RPMI7951 (cell line): ENCODE data around the gene SYCE3. TPM values are rescaled to one million over a fixed set of nuclear protein-coding genes. Genes with fewer than 3 reads are reported as not detected.

ENCODE experiments used
- DNase-seq: peaks from one replicate; pipeline ENCODE4 v3.0.0-alpha.2; 2012; ENCODE audit warnings: low read depth
- total RNA-seq: library from RNA; depleted of rRNA; stranded (reverse); fragments of >200 nt; shearing (Covaris generic); gene quantifications from 2 replicates; pipeline ENCODE4 v1.2.3, GENCODE V29; 2014; rRNA removed

Gene SYCE3
- total RNA-seq, 1 experiment from 2014 or later = not detected

- DNase-seq = no peak
Observed at GRCh38 chr22:50502096-50502495, 60.6 kb downstream of the SYCE3 start.

Other genes starting within 250 kb of the SYCE3 start
- gene DENND6B, start 235.9 kb downstream of the SYCE3 start, total RNA-seq = 0.68 and 2.2 TPM in 2 replicates
- gene PPP6R2, start 219.6 kb downstream of the SYCE3 start, total RNA-seq = 15.3 and 18.3 TPM in 2 replicates
- 21.5 and 34.1 TPM in 2 replicates for gene SBF1, start 87.9 kb downstream of the SYCE3 start, total RNA-seq
- gene ADM2, start 81.4 kb downstream of the SYCE3 start, total RNA-seq = 0.20 and 0.24 TPM in 2 replicates
- 0.12 TPM in 1 of 2 replicates, not detected in the other for gene MIOX, start 76.1 kb downstream of the SYCE3 start, total RNA-seq
- gene LMF2, start 55.2 kb downstream of the SYCE3 start, total RNA-seq = 20.5 and 24.9 TPM in 2 replicates
- 53.3 and 61.6 TPM in 2 replicates for gene NCAPH2, start 54.7 kb downstream of the SYCE3 start, total RNA-seq
- gene SCO2, start 37.3 kb downstream of the SYCE3 start, total RNA-seq = 5.0 and 9.2 TPM in 2 replicates
- gene TYMP, start 32.9 kb downstream of the SYCE3 start, total RNA-seq = 16.5 and 27.5 TPM in 2 replicates
- not detected in 2 replicates for gene KLHDC7B, start 17.0 kb downstream of the SYCE3 start, total RNA-seq
- 4.8 and 5.0 TPM in 2 replicates for gene CPT1B, start 15.5 kb upstream of the SYCE3 start, total RNA-seq
- gene CHKB, start 19.9 kb upstream of the SYCE3 start, total RNA-seq = 24.2 and 26.1 TPM in 2 replicates
- under 0.01 and 0.39 TPM in 2 replicates for gene MAPK8IP2, start 37.9 kb upstream of the SYCE3 start, total RNA-seq
- 8.1 and 14.5 TPM in 2 replicates for gene ARSA, start 65.2 kb upstream of the SYCE3 start, total RNA-seq
- gene SHANK3, start 109.9 kb upstream of the SYCE3 start, total RNA-seq = 0.10 and 0.12 TPM in 2 replicates
- gene ACR, start 175.3 kb upstream of the SYCE3 start, total RNA-seq = not detected in 2 replicates
- 6.4 and 6.8 TPM in 2 replicates for gene RABL2B, start 220.7 kb upstream of the SYCE3 start, total RNA-seq